CD4-positive, alpha-beta T cell treated with Interleukin-15 for 1 hour (primary cell): ENCODE data around the gene KIF3A.
A peak's percentile ranks its signal among the peaks of the same experiment; 100 is the strongest.

Source experiments
- DNase-seq: peaks from one replicate; pipeline ENCODE4 v3.0.0-alpha.2; 2020

Gene KIF3A

GRCh38 chr5:132770476-132771159 is 33.3 kb upstream of the KIF3A start:
- DNase-seq, result peak; percentile 4

- DNase-seq, result no peak
Measured at GRCh38 chr5:132768485-132768868, 31.1 kb upstream of the KIF3A start.

GRCh38 chr5:132767150-132767549 is 29.8 kb upstream of the KIF3A start:
- no peak for DNase-seq

- DNase-seq, result no peak
Measured at GRCh38 chr5:132766806-132767055, 29.4 kb upstream of the KIF3A start.

GRCh38 chr5:132766020-132766805 is 28.9 kb upstream of the KIF3A start:
- DNase-seq, result no peak

GRCh38 chr5:132765311-132766019 is 28.1 kb upstream of the KIF3A start:
- DNase-seq, result no peak

- DNase-seq, result no peak
Measured at GRCh38 chr5:132764671-132765238, 27.4 kb upstream of the KIF3A start.

- DNase-seq, result no peak
Measured at GRCh38 chr5:132764051-132764450, 26.7 kb upstream of the KIF3A start.

- no peak for DNase-seq
Measured at GRCh38 chr5:132763181-132764036, 26.1 kb upstream of the KIF3A start.

GRCh38 chr5:132762246-132763000 is 25.1 kb upstream of the KIF3A start:
- DNase-seq, result no peak

- no peak for DNase-seq
Measured at GRCh38 chr5:132761321-132762240, 24.2 kb upstream of the KIF3A start.

- no peak for DNase-seq
Measured at GRCh38 chr5:132760601-132761317, 23.4 kb upstream of the KIF3A start.

- no peak for DNase-seq
Measured at GRCh38 chr5:132760049-132760420, 22.7 kb upstream of the KIF3A start.

GRCh38 chr5:132759114-132760048 is 22.0 kb upstream of the KIF3A start:
- DNase-seq, result no peak

GRCh38 chr5:132758451-132758850 is 21.1 kb upstream of the KIF3A start:
- DNase-seq, result no peak

GRCh38 chr5:132756542-132756941 is 19.2 kb upstream of the KIF3A start:
- no peak for DNase-seq

GRCh38 chr5:132754947-132755346 is 17.6 kb upstream of the KIF3A start:
- DNase-seq, result no peak

- DNase-seq, result no peak
Measured at GRCh38 chr5:132754111-132754510, 16.8 kb upstream of the KIF3A start.
